ENCODE measurements around the gene ARRB2. TPM values are rescaled to one million over a fixed set of nuclear protein-coding genes. Genes with fewer than 3 reads are reported as not detected.

ARRB2 gene
- total and polyA plus RNA-seq, 2 of the 13 experiments (the other 11 are each of a cell fraction or from before 2014, with no cell fraction given) = 21.5 to 49.2 TPM

DNA sequence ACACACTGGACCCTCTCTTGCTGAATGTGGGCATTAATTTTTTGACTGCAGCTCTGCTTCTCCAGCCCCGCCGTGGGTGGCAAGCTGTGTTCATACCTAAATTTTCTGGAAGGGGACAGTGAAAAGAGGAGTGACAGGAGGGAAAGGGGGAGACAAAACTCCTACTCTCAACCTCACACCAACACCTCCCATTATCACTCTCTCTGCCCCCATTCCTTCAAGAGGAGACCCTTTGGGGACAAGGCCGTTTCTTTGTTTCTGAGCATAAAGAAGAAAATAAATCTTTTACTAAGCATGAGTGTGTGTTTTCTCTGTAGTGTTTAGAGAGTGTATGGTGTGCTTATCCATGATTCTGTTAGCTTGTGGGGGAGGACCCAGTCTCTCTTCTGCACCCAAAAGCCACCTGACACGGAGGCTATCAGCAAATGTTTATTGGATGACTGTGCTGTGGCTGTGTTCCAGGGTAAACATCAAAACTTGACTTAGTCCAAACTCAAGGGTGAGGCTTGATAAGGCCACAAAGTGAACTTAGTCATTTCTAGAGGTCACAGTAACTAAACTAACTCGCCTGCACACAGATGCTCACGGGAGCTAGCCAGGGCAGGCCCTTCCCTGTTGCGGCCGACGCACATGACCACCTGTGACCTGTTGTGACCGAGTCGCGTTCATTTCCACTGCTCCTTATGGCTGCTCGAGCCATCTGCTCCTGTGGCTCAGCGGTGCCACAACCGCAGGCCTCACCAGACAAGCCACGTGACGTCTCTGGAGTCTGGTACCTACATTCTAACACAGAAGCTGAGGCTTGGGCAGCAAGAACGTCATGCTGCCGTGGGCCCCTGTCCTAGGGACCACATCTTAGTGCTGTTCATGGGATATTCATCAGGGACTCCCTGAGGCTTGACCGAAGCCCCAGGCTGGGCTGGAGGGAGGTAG is 11.0 kb downstream of the ARRB2 start (continued):
- TF ChIP-seq HNF4A (CRISPR knock-in tag; IDR thresholded peaks at IDR 0.05) = peak; percentile 75; the same call in 1 of the 2 replicates
- TF ChIP-seq, protein P1, sequence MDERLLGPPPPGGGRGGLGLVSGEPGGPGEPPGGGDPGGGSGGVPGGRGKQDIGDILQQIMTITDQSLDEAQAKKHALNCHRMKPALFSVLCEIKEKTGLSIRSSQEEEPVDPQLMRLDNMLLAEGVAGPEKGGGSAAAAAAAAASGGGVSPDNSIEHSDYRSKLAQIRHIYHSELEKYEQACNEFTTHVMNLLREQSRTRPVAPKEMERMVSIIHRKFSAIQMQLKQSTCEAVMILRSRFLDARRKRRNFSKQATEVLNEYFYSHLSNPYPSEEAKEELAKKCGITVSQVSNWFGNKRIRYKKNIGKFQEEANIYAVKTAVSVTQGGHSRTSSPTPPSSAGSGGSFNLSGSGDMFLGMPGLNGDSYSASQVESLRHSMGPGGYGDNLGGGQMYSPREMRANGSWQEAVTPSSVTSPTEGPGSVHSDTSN (CRISPR knock-in tag; IDR thresholded peaks at IDR 0.05) = no peak
- TF ChIP-seq PPARG (CRISPR knock-in tag; conservative IDR thresholded peaks at IDR 0.05) = peak; percentile 20; the same call in 1 of the 2 replicates
- peak; percentile 55; the same call in 1 of the 2 replicates for TF ChIP-seq TMF1 (CRISPR knock-in tag; IDR thresholded peaks at IDR 0.05; ENCODE audit: low read depth)
- no peak for TF ChIP-seq NFE2 (CRISPR knock-in tag; IDR thresholded peaks at IDR 0.05)
- TF ChIP-seq JUN (CRISPR knock-in tag; IDR thresholded peaks at IDR 0.05) = peak; percentile 80
- TF ChIP-seq ZNF639 (CRISPR knock-in tag; conservative IDR thresholded peaks at IDR 0.05) = no peak
- TF ChIP-seq, protein P2, sequence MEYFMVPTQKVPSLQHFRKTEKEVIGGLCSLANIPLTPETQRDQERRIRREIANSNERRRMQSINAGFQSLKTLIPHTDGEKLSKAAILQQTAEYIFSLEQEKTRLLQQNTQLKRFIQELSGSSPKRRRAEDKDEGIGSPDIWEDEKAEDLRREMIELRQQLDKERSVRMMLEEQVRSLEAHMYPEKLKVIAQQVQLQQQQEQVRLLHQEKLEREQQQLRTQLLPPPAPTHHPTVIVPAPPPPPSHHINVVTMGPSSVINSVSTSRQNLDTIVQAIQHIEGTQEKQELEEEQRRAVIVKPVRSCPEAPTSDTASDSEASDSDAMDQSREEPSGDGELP (IDR thresholded peaks at IDR 0.05; ENCODE audit: borderline replicate concordance, low read depth) = peak; percentile 54; the same call in 1 of the 2 replicates
- TF ChIP-seq, protein P3, sequence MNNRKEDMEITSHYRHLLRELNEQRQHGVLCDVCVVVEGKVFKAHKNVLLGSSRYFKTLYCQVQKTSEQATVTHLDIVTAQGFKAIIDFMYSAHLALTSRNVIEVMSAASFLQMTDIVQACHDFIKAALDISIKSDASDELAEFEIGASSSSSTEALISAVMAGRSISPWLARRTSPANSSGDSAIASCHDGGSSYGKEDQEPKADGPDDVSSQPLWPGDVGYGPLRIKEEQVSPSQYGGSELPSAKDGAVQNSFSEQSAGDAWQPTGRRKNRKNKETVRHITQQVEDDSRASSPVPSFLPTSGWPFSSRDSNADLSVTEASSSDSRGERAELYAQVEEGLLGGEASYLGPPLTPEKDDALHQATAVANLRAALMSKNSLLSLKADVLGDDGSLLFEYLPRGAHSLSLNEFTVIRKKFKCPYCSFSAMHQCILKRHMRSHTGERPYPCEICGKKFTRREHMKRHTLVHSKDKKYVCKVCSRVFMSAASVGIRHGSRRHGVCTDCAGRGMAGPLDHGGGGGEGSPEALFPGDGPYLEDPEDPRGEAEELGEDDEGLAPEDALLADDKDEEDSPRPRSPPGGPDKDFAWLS (CRISPR knock-in tag; IDR thresholded peaks at IDR 0.05; ENCODE audit: borderline replicate concordance) = no peak
- peak; percentile 79 for TF ChIP-seq ESRRA (CRISPR knock-in tag; IDR thresholded peaks at IDR 0.05; ENCODE audit: low read depth)
- peak; percentile 68 to 83 for TF ChIP-seq NR2F1 (CRISPR knock-in tag; IDR thresholded peaks at IDR 0.05)
- TF ChIP-seq ZNF788 (CRISPR knock-in tag; IDR thresholded peaks at IDR 0.05; ENCODE audit: borderline replicate concordance) = peak; percentile 88
- TF ChIP-seq CERS6 (CRISPR knock-in tag; IDR thresholded peaks at IDR 0.05) = no peak
- no peak for TF ChIP-seq MXD1 (CRISPR knock-in tag; IDR thresholded peaks at IDR 0.05)
- no peak for TF ChIP-seq ZNF619 (CRISPR knock-in tag; IDR thresholded peaks at IDR 0.05)
- no peak; the same call in 1 of the 2 replicates for TF ChIP-seq ZC3H13 (CRISPR knock-in tag; IDR thresholded peaks at IDR 0.05)
- no peak for TF ChIP-seq CEBPB (IDR thresholded peaks at IDR 0.05; ENCODE audit: borderline replicate concordance, low read depth, low read length)
- TF ChIP-seq YEATS2 (CRISPR knock-in tag; IDR thresholded peaks at IDR 0.05; ENCODE audit: borderline replicate concordance) = peak; percentile 33; the same call in 1 of the 2 replicates
- TF ChIP-seq, protein P4, sequence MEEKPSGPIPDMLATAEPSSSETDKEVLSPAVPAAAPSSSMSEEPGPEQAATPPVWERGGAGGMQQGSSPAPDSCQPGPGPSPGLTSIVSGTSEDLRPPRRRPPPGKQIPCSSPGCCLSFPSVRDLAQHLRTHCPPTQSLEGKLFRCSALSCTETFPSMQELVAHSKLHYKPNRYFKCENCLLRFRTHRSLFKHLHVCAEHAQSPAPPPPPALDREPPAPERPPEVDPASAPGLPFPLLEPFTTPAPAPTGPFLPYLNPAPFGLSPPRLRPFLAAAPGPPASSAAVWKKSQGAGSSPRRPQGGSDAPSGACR (CRISPR knock-in tag; IDR thresholded peaks at IDR 0.05) = no peak
- TF ChIP-seq ZNF776 (CRISPR knock-in tag; IDR thresholded peaks at IDR 0.05) = no peak
- TF ChIP-seq ZNF780A (CRISPR knock-in tag; IDR thresholded peaks at IDR 0.05) = no peak
- TF ChIP-seq ZFP36L2 (CRISPR knock-in tag; IDR thresholded peaks at IDR 0.05) = no peak

All from HepG2 (cell line).